HepG2 (cell line): ENCODE measurements around the gene COQ6. TPM values are rescaled to one million over a fixed set of nuclear protein-coding genes. Genes with fewer than 3 reads are reported as not detected.

ENCODE experiments used
- BRCA1 ChIP-seq: sonication (generic); formaldehyde crosslinking; IDR thresholded peaks from 2 replicates; pipeline ENCODE4 v1.4.0; 2020; ENCODE audit warnings: missing genetic modification reagents
- ETS1 ChIP-seq: sonication (generic); formaldehyde crosslinking; IDR thresholded peaks from 2 replicates; pipeline ENCODE4 v1.4.0; 2020; ENCODE audit warnings: missing genetic modification reagents
- HNRNPH1 ChIP-seq: fragments of 200-400 bp; formaldehyde crosslinking; optimal IDR thresholded peaks from 2 replicates; pipeline ENCODE3; 2017; ENCODE audit warnings: mild to moderate bottlenecking, low read depth, low read length
- HOXA7 ChIP-seq: sonication (generic); formaldehyde crosslinking; IDR thresholded peaks from 2 replicates; pipeline ENCODE4 v1.8.1; 2022; ENCODE audit warnings: mild to moderate bottlenecking, missing genetic modification reagents, moderate library complexity
- KLF12 ChIP-seq: sonication (generic); formaldehyde crosslinking; IDR thresholded peaks from 2 replicates; pipeline ENCODE4 v1.4.0; 2020; ENCODE audit warnings: missing genetic modification reagents, borderline replicate concordance
- MAX ChIP-seq: IDR thresholded peaks from 2 replicates; pipeline ENCODE4 v1.6.1; 2012; ENCODE audit warnings: inconsistent platforms
- MBNL3 ChIP-seq: fragments of 250-450 bp; sonication (Bioruptor Pico); conservative IDR thresholded peaks from 2 replicates; pipeline ENCODE4 v1.8.0; 2022; ENCODE audit warnings: mild to moderate bottlenecking, inconsistent platforms
- MIER2 ChIP-seq: IDR thresholded peaks from 2 replicates; pipeline ENCODE4 v1.6.1; 2016; ENCODE audit warnings: missing biosample characterization, missing genetic modification reagents
- MLX ChIP-seq: IDR thresholded peaks from 2 replicates; pipeline ENCODE4 v1.6.1; 2016
- NFE2 ChIP-seq: sonication (generic); formaldehyde crosslinking; IDR thresholded peaks from 2 replicates; pipeline ENCODE4 v1.4.0; 2020; ENCODE audit warnings: missing genetic modification reagents
- NFE2L1 ChIP-seq: sonication (generic); formaldehyde crosslinking; IDR thresholded peaks from 2 replicates; pipeline ENCODE4 v1.4.0; 2020; ENCODE audit warnings: missing genetic modification reagents, mild to moderate bottlenecking, borderline replicate concordance
- NR2C2 ChIP-seq: sonication (generic); formaldehyde crosslinking; IDR thresholded peaks from 2 replicates; pipeline ENCODE4 v1.4.0; 2020; ENCODE audit warnings: missing genetic modification reagents, mild to moderate bottlenecking, moderate library complexity, borderline replicate concordance
- ONECUT2 ChIP-seq: sonication (generic); formaldehyde crosslinking; IDR thresholded peaks from 2 replicates; pipeline ENCODE4 v1.4.0; 2020; ENCODE audit warnings: missing genetic modification reagents
- PHB2 ChIP-seq: fragments of 450-650 bp; IDR thresholded peaks from 2 replicates; pipeline ENCODE4 v1.6.1; 2018; ENCODE audit not compliant: partially characterized antibody
- PLRG1 ChIP-seq: fragments of 450-650 bp; conservative IDR thresholded peaks from 2 replicates; pipeline ENCODE4 v1.6.1; 2016
- TRIM22 ChIP-seq: fragments of 450-650 bp; IDR thresholded peaks from 2 replicates; pipeline ENCODE4 v1.6.1; 2017
- ZEB1 ChIP-seq: IDR thresholded peaks from 2 replicates; pipeline ENCODE4 v1.6.1; 2012; ENCODE audit warnings: mild to moderate bottlenecking, low read depth, inconsistent platforms; ENCODE audit not compliant: insufficient replicate concordance
- ZNF256 ChIP-seq: sonication (generic); formaldehyde crosslinking; conservative IDR thresholded peaks from 2 replicates; pipeline ENCODE4 v1.4.0; 2020; ENCODE audit warnings: missing genetic modification reagents
- ZNF326 ChIP-seq: sonication (generic); formaldehyde crosslinking; IDR thresholded peaks from 2 replicates; pipeline ENCODE4 v1.4.0; 2020; ENCODE audit warnings: missing genetic modification reagents, borderline replicate concordance
- ZNF362 ChIP-seq: sonication (generic); formaldehyde crosslinking; IDR thresholded peaks from 2 replicates; pipeline ENCODE4 v1.4.0; 2020; ENCODE audit warnings: missing genetic modification reagents, mild to moderate bottlenecking, borderline replicate concordance
- ZNF432 ChIP-seq: sonication (generic); formaldehyde crosslinking; IDR thresholded peaks from 2 replicates; pipeline ENCODE4 v1.5.0; 2020; ENCODE audit warnings: missing genetic modification reagents, mild to moderate bottlenecking, borderline replicate concordance
- ZNF446 ChIP-seq: sonication (generic); formaldehyde crosslinking; IDR thresholded peaks from 2 replicates; pipeline ENCODE4 v1.5.0; 2020; ENCODE audit warnings: mild to moderate bottlenecking, missing genetic modification reagents
- ZNF577 ChIP-seq: sonication (generic); formaldehyde crosslinking; IDR thresholded peaks from 2 replicates; pipeline ENCODE4 v1.4.0; 2020; ENCODE audit warnings: mild to moderate bottlenecking, low read depth, missing genetic modification reagents, borderline replicate concordance
- ZNF776 ChIP-seq: sonication (generic); formaldehyde crosslinking; IDR thresholded peaks from 2 replicates; pipeline ENCODE4 v1.4.0; 2020; ENCODE audit warnings: mild to moderate bottlenecking, missing genetic modification reagents
- polyA plus RNA-seq, 8 experiments: library from polyadenylated mRNA; depleted of rRNA in 3 of 8; stranded (reverse) in 7 of 8; unstranded in 1 of 8; fragments of >200 nt; fragmentation: Illumina TruSeq in 4 of 8; extraction: Trizol in 4 of 8; gene quantifications; 2 replicates each; pipeline versions ENCODE4 v1.2.1 to v1.2.3, GENCODE V29; 2011 to 2016; ENCODE audit warnings: low read depth in 4 of 8, missing spikeins in 1 of 8, mixed read lengths in 1 of 8; ENCODE audit not compliant: insufficient read depth in 1 of 8
- total RNA-seq, 5 experiments: library from RNA; depleted of rRNA; stranded (reverse); fragments of >200 nt; fragmentation: Illumina TruSeq; extraction: Trizol; gene quantifications; 2 replicates each; pipeline ENCODE4 v1.2.3, GENCODE V29; 2016; ENCODE audit warnings: low read depth in 1 of 5
- TF ChIP-seq, protein P1 (sequence below): sonication (generic); formaldehyde crosslinking; IDR thresholded peaks from 2 replicates; pipeline ENCODE4 v1.4.0; 2020; ENCODE audit warnings: missing genetic modification reagents, borderline replicate concordance

The COQ6 gene
- total and polyA plus RNA-seq, 2 of the 13 experiments (the other 11 are each of a cell fraction or from before 2014, with no cell fraction given) = 18.9 to 34.7 TPM

DNA sequence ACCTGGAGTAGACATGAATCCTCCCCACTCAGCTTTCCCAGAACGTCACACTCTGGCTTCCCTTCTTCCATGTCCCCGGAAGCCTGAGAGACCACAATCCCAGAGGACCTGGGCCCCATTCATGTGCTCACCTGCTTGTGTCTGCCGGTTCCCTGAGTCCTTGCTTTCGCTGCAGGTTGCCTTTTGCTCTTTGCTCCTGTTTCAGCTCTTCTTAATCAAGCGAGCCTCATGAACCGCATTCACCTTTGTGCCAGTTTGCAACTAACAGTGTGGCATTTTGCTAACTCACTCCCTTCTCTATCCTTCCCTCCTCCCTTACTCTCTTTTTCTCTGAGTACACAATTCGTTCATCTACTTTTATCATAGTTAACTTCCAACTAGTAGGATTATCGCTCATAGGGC is 45.9 kb downstream of the COQ6 start (continued):
- TF ChIP-seq, protein P1, sequence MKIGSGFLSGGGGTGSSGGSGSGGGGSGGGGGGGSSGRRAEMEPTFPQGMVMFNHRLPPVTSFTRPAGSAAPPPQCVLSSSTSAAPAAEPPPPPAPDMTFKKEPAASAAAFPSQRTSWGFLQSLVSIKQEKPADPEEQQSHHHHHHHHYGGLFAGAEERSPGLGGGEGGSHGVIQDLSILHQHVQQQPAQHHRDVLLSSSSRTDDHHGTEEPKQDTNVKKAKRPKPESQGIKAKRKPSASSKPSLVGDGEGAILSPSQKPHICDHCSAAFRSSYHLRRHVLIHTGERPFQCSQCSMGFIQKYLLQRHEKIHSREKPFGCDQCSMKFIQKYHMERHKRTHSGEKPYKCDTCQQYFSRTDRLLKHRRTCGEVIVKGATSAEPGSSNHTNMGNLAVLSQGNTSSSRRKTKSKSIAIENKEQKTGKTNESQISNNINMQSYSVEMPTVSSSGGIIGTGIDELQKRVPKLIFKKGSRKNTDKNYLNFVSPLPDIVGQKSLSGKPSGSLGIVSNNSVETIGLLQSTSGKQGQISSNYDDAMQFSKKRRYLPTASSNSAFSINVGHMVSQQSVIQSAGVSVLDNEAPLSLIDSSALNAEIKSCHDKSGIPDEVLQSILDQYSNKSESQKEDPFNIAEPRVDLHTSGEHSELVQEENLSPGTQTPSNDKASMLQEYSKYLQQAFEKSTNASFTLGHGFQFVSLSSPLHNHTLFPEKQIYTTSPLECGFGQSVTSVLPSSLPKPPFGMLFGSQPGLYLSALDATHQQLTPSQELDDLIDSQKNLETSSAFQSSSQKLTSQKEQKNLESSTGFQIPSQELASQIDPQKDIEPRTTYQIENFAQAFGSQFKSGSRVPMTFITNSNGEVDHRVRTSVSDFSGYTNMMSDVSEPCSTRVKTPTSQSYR (CRISPR knock-in tag) = peak; percentile 11; the same call in 1 of the 2 replicates
- TF ChIP-seq ZNF432 (CRISPR knock-in tag) = no peak
- TF ChIP-seq ZNF256 (CRISPR knock-in tag) = no peak
- TF ChIP-seq HOXA7 (CRISPR knock-in tag) = no peak
- TF ChIP-seq MIER2 (CRISPR knock-in tag) = no peak
- no peak for TF ChIP-seq PHB2
- 0 out of 2 replicates have a peak, but pooled peaks have one; percentile 28 for TF ChIP-seq NFE2 (CRISPR knock-in tag)
- no peak for TF ChIP-seq NFE2L1 (CRISPR knock-in tag)
- TF ChIP-seq PLRG1 = no peak
- TF ChIP-seq MBNL3 (CRISPR knock-in tag) = no peak
- no peak for TF ChIP-seq HNRNPH1
- no peak for TF ChIP-seq NR2C2 (CRISPR knock-in tag)
- TF ChIP-seq ZNF362 = no peak
- TF ChIP-seq ZNF776 (CRISPR knock-in tag) = no peak
- no peak for TF ChIP-seq TRIM22
- TF ChIP-seq ETS1 (CRISPR knock-in tag) = no peak
- no peak for TF ChIP-seq KLF12 (CRISPR knock-in tag)
- peak; percentile 59 for TF ChIP-seq ZEB1
- TF ChIP-seq ZNF326 (CRISPR knock-in tag) = no peak
- TF ChIP-seq MLX (CRISPR knock-in tag) = no peak; the same call in 1 of the 2 replicates
- TF ChIP-seq ZNF446 = no peak
- TF ChIP-seq BRCA1 (CRISPR knock-in tag) = no peak
- TF ChIP-seq MAX = 0 out of 2 replicates have a peak, but pooled peaks have one; percentile 34
- no peak for TF ChIP-seq ZNF577 (CRISPR knock-in tag)
- no peak for TF ChIP-seq ONECUT2
